ENCODE measurements around the gene NUP214. TPM values are rescaled to one million over a fixed set of nuclear protein-coding genes. Genes with fewer than 3 reads are reported as not detected.
A peak's percentile ranks its signal among the peaks of the same experiment; 100 is the strongest.

Gene NUP214
- total RNA-seq, 2 donors from 2014 or later, result 29.5 to 31.6 TPM

- no peaks in the 10 kb centered on the region for H3K27me3 ChIP-seq
- DNase-seq (ENCODE audit: low spot score), result no peak
- H3K9me3 ChIP-seq, result no peaks in the 10 kb centered on the region
- no peak overlapping the region for H3K27ac ChIP-seq
- H3K4me1 ChIP-seq, result no peaks in the 10 kb centered on the region
- H3K36me3 ChIP-seq, result no peaks in the 10 kb centered on the region
- no peak overlapping the region for H3K4me3 ChIP-seq
- no peak for TF ChIP-seq CTCF (IDR thresholded peaks at IDR 0.05)
These were observed 121.2 kb downstream of the NUP214 start for GRCh38 chr9:131246618-131247017.

- peaks cover 0 to 50% of the 10 kb centered on the region in 2 donors for H3K4me1 ChIP-seq
- H3K27me3 ChIP-seq, result no peaks in the 10 kb centered on the region
- peak overlapping the region in 1 of 2 donors; percentile 10 for H3K4me3 ChIP-seq
- DNase-seq (ENCODE audit: low spot score), result no peak
- H3K36me3 ChIP-seq, result no peaks in the 10 kb centered on the region
- H3K9me3 ChIP-seq, result no peaks in the 10 kb centered on the region
- no peak for TF ChIP-seq CTCF (IDR thresholded peaks at IDR 0.05)
- H3K27ac ChIP-seq, result peak overlapping the region; percentile 98
These were observed 126.7 kb downstream of the NUP214 start for GRCh38 chr9:131252120-131252519.

GRCh38 chr9:131253891-131254491, 128.6 kb downstream of the NUP214 start:
- Histone ChIP-seq H3K27me3 (no peaks in the 10 kb centered on the region), H3K4me1 (peaks cover 0 to 68% of the 10 kb centered on the region in 2 donors), H3K27ac (peak overlapping the region; percentile 98), H3K36me3 (peaks cover under 1% of the 10 kb centered on the region), H3K4me3 (no peak overlapping the region), H3K9me3 (no peaks in the 10 kb centered on the region)
- no peak for TF ChIP-seq CTCF (IDR thresholded peaks at IDR 0.05)
- no peak for DNase-seq (ENCODE audit: low spot score)

GRCh38 chr9:131254626-131255025, 129.2 kb downstream of the NUP214 start:
- H3K27me3 ChIP-seq, result no peaks in the 10 kb centered on the region
- H3K36me3 ChIP-seq, result peaks cover 7% of the 10 kb centered on the region
- H3K9me3 ChIP-seq, result no peaks in the 10 kb centered on the region
- no peak for TF ChIP-seq CTCF (IDR thresholded peaks at IDR 0.05)
- DNase-seq (ENCODE audit: low spot score), result no peak
- H3K4me1 ChIP-seq, result peaks cover 0 to 74% of the 10 kb centered on the region in 2 donors
- H3K4me3 ChIP-seq, result no peak overlapping the region
- H3K27ac ChIP-seq, result peak overlapping the region; percentile 98

- Histone ChIP-seq H3K9me3 (no peaks in the 10 kb centered on the region), H3K36me3 (peaks cover 18% of the 10 kb centered on the region), H3K27ac (peak overlapping the region; percentile 98), H3K27me3 (no peaks in the 10 kb centered on the region), H3K4me3 (no peak overlapping the region), H3K4me1 (peaks cover 5 to 82% of the 10 kb centered on the region in 2 donors)
- no peak for DNase-seq (ENCODE audit: low spot score)
- TF ChIP-seq CTCF (IDR thresholded peaks at IDR 0.05), result no peak
These were observed 130.4 kb downstream of the NUP214 start for GRCh38 chr9:131255676-131256197.
